Vein endothelial cell (primary cell): ENCODE measurements around the gene MAML1. TPM values are rescaled to one million over a fixed set of nuclear protein-coding genes. Genes with fewer than 3 reads are reported as not detected.

Experiments used
- small RNA-seq: library from RNA; depleted of rRNA; stranded (forward); fragments of <200 nt; gene quantifications from one replicate; pipeline ENCODE3, GENCODE V24; 2012
- total RNA-seq: library from RNA; depleted of rRNA; stranded (reverse); fragments of >200 nt; gene quantifications from 2 replicates; pipeline ENCODE4 v1.2.3, GENCODE V29; 2012

MAML1 gene, protein sequence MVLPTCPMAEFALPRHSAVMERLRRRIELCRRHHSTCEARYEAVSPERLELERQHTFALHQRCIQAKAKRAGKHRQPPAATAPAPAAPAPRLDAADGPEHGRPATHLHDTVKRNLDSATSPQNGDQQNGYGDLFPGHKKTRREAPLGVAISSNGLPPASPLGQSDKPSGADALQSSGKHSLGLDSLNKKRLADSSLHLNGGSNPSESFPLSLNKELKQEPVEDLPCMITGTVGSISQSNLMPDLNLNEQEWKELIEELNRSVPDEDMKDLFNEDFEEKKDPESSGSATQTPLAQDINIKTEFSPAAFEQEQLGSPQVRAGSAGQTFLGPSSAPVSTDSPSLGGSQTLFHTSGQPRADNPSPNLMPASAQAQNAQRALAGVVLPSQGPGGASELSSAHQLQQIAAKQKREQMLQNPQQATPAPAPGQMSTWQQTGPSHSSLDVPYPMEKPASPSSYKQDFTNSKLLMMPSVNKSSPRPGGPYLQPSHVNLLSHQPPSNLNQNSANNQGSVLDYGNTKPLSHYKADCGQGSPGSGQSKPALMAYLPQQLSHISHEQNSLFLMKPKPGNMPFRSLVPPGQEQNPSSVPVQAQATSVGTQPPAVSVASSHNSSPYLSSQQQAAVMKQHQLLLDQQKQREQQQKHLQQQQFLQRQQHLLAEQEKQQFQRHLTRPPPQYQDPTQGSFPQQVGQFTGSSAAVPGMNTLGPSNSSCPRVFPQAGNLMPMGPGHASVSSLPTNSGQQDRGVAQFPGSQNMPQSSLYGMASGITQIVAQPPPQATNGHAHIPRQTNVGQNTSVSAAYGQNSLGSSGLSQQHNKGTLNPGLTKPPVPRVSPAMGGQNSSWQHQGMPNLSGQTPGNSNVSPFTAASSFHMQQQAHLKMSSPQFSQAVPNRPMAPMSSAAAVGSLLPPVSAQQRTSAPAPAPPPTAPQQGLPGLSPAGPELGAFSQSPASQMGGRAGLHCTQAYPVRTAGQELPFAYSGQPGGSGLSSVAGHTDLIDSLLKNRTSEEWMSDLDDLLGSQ
- 14.7 and 15.2 TPM in 2 replicates for total RNA-seq

DNA sequence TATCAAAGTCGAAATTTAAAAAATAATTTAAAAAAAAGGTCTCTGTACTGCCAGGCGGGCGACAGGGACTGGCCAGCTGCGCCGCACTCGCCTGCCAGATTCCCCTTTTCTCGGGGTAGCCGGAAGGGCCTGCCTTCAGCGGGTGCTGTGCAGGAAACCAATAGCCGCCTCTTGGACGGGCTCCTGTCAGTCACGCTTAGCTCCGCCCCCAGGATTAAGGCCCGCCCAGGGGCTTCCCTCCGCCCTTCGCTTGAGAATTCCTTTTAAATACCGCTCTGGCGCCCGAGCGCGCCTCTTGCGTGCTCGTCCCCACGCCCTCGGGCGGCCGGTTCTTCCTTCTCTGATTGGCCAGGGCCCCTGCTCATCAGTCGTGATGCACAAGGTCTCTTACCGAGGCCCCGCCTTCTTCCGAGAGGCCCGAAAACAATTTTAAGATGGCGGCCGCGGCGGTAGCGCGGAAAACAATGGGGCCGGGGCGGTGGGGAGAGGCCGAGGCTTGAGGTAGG lies at the start of gene MAML1:
Gene MAML1, plus strand, starts transcription at position 411 of the 506 bp plus-strand sequence. CDS start 291 bp downstream, outside the sequence.

DNA sequence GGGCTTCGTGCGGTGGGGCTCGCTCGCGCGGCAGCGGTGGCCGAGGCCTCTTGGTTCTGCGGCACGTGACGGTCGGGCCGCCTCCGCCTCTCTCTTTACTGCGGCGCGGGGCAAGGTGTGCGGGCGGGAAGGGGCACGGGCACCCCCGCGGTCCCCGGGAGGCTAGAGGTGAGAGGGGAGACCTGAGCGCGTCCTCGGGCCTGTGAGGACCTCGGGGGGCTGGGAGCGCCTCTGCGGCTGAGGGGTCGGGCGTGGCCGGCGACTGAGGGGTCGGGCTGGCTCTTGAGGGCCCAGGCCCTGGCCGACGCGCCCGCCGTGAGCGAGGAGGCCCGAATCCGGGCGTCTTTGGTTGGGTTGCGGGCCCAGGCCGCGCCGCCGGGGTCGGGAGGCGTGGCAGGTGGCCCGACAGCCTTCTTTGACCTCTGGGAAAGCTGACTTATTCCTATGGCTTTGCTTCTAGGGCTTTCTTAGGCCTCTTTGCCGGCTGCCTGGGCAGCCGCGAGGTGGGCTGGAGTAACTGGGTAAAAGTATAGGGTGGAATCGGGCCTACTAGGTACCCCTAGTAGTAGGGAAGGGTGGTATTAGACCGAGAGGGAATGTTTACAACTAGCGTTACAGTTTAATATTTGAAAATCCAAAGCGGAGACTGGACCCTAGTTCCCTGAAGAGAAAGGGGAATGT lies 33.5 kb upstream of the MAML1 start, which contains the start of gene CANX:
Gene CANX, plus strand, starts transcription at position 33 of the 681 bp plus-strand sequence. CDS start 6,715 bp downstream, outside the sequence.

DNA sequence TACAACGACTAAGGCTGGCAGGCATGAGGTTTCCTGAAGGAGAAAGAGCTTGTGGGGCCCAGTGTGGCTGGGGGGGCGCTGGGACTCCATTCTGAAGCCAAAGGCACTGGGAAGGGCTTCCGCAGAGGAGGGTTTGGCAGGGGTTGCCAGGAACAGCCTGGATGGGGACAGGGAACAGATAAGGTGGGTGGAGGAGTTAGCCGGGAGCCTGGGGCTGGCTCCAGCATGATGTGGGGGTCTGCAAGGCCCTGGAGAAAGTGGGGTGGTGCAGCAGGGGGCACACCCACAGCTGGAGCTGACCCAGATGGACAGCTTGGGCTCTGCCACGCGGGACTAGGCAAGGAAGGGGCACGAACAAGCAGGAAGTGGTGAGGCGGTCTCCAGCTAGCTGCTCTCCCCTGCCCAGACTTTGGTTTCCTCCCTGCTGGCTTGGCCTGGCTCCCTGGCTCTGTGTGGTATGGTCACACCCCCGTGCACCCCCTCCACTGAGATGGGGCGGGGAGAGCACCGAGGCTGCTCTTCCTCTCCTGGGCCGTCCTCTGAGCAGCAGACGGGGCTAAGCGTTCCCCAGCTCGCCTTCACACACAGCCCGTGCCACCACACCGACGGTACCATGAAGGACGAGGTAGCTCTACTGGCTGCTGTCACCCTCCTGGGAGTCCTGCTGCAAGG lies 61.0 kb downstream of the MAML1 start, which contains the start of gene LTC4S:
Gene LTC4S, plus strand, starts transcription at position 519 of the 672 bp plus-strand sequence. Its CDS starts 95 bp downstream, at position 614.

DNA sequence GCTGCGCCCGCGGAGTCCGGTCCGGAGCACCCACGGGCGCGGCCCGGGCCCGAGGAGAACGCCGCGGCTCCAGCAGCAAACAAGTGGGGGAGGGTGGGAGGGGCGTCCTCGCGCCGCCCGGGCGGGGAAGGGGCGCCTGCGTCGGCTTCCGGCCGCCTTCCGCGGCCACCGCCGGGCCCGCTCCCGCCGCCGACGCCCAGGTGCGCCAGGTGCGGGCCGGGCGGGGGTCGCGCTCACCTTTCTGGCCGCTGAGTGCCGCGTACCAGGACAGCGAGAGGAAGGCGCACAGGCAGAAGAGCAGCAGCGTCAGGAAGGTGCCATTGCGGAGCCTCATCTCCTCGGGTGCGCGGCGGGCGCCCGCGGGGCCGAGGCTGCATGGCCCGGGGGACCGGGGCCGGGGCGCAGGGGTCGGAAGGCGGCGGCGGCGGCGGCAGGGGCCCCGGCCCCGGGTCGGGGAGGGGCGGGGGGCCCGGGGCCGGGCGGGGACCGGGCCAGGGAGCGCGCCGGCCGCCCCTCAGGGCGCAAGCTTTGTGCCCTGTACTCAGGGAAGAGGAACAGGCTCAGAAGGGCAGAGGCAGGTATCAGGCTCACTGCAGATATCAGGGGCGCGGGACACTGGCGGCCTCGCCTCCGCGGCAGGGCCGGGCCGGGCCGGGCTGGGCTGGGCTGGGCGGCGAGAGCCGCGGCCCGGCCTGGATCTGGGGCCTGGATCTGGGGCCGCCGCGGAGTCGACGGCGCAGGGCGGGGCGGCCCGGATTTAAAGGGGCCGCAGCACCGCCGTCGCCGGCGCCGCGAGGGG lies 73.8 kb downstream of the MAML1 start, which contains the start of gene MGAT4B:
Gene MGAT4B, minus strand, starts transcription at position 617 of the 799 bp plus-strand sequence. Its CDS starts 283 bp downstream, at position 334.

DNA sequence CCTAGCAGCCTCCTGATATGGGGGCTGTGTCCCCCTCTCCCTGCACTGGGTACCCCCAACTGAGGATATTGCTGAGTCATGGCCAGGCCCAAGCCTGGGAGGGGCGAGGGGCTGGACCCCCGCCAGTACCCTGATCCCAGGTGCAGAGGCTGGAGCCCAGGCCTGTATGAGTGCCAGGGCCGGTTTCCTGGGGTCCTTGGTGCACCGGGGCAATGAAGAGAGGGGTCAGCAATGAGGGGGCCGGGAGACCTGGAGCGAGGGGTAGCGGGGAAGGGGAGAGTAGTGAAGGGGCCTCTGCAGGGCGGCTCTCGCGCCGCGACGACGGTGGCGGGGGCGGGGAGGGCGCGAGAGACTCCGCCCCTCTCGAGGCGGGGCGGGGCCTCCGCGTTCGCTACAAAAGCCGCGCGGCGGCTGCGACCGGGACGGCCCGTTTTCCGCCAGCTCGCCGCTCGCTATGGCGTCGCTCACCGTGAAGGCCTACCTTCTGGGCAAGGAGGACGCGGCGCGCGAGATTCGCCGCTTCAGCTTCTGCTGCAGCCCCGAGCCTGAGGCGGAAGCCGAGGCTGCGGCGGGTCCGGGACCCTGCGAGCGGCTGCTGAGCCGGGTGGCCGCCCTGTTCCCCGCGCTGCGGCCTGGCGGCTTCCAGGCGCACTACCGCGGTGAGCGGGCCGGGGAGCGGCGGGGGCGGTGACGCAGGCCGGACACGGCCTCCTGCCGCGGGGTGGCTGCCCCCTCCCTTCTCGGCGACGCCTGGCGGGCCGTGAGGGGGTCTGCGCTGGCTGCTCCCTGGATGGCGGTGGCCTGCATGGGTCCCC lies 88.1 kb downstream of the MAML1 start, which contains the start of gene SQSTM1:
Gene SQSTM1, plus strand, starts transcription at position 423 of the 815 bp plus-strand sequence. Its CDS starts 32 bp downstream, at position 455.

Small RNA genes lying within 50 kb of the gene (small RNA-seq; reads per million reads assigned to genes)
- gene MIR1229 = 0.40 reads per million, percentile 21 among the genes with 10 or more reads in this experiment

Other genes with a start within 250 kb of the MAML1 start
- gene RUFY1, start 182.3 kb upstream of the MAML1 start, total RNA-seq = 36.7 and 44.1 TPM in 2 replicates
- gene HNRNPH1, start 109.2 kb upstream of the MAML1 start, total RNA-seq = 442 and 529 TPM in 2 replicates
- not detected in 2 replicates for gene CBY3, start 51.8 kb upstream of the MAML1 start, total RNA-seq
- gene CANX, start 33.9 kb upstream of the MAML1 start, total RNA-seq = 651 and 801 TPM in 2 replicates
- 0.57 and 1.3 TPM in 2 replicates for gene LTC4S, start 61.2 kb downstream of the MAML1 start, total RNA-seq
- gene MGAT4B, start 74.0 kb downstream of the MAML1 start, total RNA-seq = 167 and 174 TPM in 2 replicates
- 470 and 485 TPM in 2 replicates for gene SQSTM1, start 88.1 kb downstream of the MAML1 start, total RNA-seq
- gene MRNIP, start 126.0 kb downstream of the MAML1 start, total RNA-seq = 7.5 and 12.1 TPM in 2 replicates
- 94.7 and 101 TPM in 2 replicates for gene TBC1D9B, start 175.1 kb downstream of the MAML1 start, total RNA-seq